IPS-20b (cell line): ENCODE measurements around the gene REEP5.

ENCODE experiments used
- H3K27ac ChIP-seq: one replicate; pipeline ENCODE4 v1.5.1; 2013; ENCODE audit warnings: low read length
- H3K27me3 ChIP-seq: 2 replicates; pipeline ENCODE4 v1.6.1; 2013; ENCODE audit warnings: mild to moderate bottlenecking, low read length, inconsistent platforms; ENCODE audit not compliant: insufficient read depth
- H3K36me3 ChIP-seq: 2 replicates; pipeline ENCODE4 v1.6.1; 2013; ENCODE audit warnings: low read depth, mild to moderate bottlenecking, inconsistent platforms, low read length, moderate library complexity; ENCODE audit not compliant: insufficient read depth
- H3K4me1 ChIP-seq: 2 replicates; pipeline ENCODE4 v1.6.1; 2013; ENCODE audit warnings: mild to moderate bottlenecking, control low read depth, inconsistent platforms, low read length, moderate library complexity; ENCODE audit not compliant: insufficient read depth
- H3K4me3 ChIP-seq: 2 replicates; pipeline ENCODE4 v1.5.1; 2013; ENCODE audit warnings: mild to moderate bottlenecking, low read length, inconsistent platforms
- H3K9ac ChIP-seq: 2 replicates; pipeline ENCODE4 v1.6.1; 2013; ENCODE audit warnings: low read depth, mild to moderate bottlenecking, inconsistent platforms, low read length, moderate library complexity
- H3K9me3 ChIP-seq: 2 replicates; pipeline ENCODE4 v1.6.1; 2013; ENCODE audit warnings: mild to moderate bottlenecking, low read depth, low read length, inconsistent platforms; ENCODE audit not compliant: insufficient read depth

REEP5 gene

DNA sequence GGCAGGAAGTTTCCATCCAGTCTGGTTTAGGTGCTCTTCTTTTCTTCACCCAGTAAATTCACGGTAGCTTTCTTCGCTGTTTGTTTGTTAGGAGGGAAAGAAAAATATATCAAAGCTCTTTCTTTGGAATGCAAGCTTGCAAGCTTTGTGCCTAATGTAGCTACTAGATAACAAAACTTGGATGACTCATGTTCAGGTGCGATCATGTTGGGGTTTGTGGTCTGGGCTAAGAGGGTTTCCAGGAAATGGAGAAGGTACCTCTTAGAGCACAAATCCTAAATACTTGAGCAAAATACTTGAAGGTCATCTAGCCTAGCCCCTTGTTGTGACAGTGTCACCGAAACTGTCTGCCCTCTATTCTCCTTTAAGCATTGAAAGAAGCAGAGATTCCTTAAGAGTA, 43.3 kb downstream of the REEP5 start:
- Histone ChIP-seq H3K27me3 (no peaks in the 10 kb centered on the region), H3K9me3 (no peaks in the 10 kb centered on the region), H3K4me1 (peaks cover 15% of the 10 kb centered on the region), H3K4me3 (no peak overlapping the region), H3K27ac (no peak overlapping the region), H3K36me3 (peaks cover 80% of the 10 kb centered on the region), H3K9ac (no peak overlapping the region)

DNA sequence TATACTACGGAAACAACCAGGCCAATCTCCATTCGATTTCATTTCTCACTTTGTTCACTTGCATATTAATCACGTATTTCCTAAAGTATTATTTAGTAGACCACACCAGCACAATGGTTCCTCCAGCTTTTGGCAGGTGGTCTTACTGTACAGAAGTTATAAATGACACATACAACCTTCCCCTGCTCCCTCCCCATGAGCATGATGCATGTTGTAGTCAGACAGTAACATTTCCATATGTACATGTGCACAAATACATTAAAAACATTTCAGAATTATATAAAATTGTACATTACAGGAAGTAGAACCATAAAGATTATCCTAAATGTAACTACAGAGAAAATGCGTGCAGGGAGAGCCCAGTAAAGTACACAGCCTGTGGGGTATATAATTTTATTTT, 43.9 kb downstream of the REEP5 start:
- Histone ChIP-seq H3K36me3 (peaks cover 74% of the 10 kb centered on the region), H3K27me3 (no peaks in the 10 kb centered on the region), H3K27ac (no peak overlapping the region), H3K9ac (no peak overlapping the region), H3K4me1 (peaks cover 15% of the 10 kb centered on the region), H3K9me3 (no peaks in the 10 kb centered on the region), H3K4me3 (no peak overlapping the region)

DNA sequence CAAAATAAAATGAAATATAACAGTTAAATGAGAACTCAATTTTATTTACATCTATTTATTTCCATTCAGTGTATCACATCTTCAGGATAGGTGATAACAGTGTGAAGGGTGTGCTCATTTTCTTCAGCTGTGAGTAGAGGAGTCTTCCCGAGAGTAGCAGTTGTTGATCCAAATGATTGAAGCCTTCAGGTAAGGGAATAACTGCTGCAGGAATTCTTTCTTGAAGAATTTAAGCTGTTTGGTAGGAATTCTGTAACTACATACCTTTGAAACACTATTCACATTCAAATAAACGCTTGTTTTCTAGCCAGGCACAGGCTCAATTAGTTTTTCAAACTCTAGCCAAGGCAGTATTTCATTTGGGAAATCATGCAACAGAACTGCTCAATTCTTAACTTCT, 45.7 kb downstream of the REEP5 start:
- Histone ChIP-seq H3K9ac (no peak overlapping the region; the same call in 1 of the 2 replicates), H3K27me3 (no peaks in the 10 kb centered on the region), H3K36me3 (peaks cover 62% of the 10 kb centered on the region), H3K4me3 (peak overlapping the region; percentile 1; the same call in 1 of the 2 replicates), H3K27ac (no peak overlapping the region), H3K9me3 (no peaks in the 10 kb centered on the region), H3K4me1 (peaks cover 15% of the 10 kb centered on the region)

DNA sequence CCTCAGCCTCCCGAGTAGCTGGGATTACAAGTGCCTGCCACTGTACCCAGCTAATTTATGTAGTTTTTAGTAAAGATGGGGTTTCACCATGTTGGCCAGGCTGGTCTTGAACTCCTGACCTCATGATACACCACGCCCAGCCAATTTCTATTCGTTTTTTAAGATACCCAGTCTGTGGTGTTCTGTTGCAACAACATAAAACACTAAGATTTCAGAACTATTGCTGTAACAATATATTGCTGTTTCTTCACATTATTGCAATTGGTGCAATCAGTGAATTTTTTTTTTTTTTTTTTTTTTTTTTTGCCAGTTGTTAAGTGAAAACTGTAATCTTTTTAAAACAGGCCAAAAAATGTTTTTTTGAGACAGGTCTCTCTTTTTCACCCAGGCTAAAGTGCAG, 51.1 kb downstream of the REEP5 start:
- H3K27ac ChIP-seq, result no peak overlapping the region
- peaks cover 70% of the 10 kb centered on the region for H3K36me3 ChIP-seq
- no peaks in the 10 kb centered on the region for H3K9me3 ChIP-seq
- H3K4me1 ChIP-seq, result peaks cover 2% of the 10 kb centered on the region; the same call in 1 of the 2 replicates
- no peak overlapping the region for H3K4me3 ChIP-seq
- H3K27me3 ChIP-seq, result no peaks in the 10 kb centered on the region
- H3K9ac ChIP-seq, result no peak overlapping the region

DNA sequence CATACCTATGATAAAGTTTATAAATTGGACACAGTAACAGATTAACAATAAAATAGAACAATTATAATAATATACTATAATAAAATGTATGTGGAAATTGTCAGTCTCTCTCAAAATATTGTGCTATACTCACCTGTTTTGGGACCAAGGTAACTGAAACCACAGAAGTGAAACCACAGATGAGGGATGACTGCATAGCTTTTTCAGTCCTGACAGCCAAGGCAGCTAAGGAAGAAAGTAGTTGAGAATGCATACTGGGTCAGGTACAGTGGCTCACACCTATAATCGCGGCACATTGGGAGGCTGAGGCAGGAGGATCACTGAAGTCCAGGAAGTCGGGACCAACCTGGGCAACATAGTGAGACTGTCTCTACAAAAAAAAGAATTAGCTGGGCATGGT, 52.1 kb downstream of the REEP5 start:
- Histone ChIP-seq H3K27me3 (no peaks in the 10 kb centered on the region), H3K4me3 (no peak overlapping the region), H3K4me1 (no peaks in the 10 kb centered on the region), H3K27ac (no peak overlapping the region), H3K36me3 (peaks cover 71% of the 10 kb centered on the region), H3K9me3 (no peaks in the 10 kb centered on the region), H3K9ac (no peak overlapping the region)

DNA sequence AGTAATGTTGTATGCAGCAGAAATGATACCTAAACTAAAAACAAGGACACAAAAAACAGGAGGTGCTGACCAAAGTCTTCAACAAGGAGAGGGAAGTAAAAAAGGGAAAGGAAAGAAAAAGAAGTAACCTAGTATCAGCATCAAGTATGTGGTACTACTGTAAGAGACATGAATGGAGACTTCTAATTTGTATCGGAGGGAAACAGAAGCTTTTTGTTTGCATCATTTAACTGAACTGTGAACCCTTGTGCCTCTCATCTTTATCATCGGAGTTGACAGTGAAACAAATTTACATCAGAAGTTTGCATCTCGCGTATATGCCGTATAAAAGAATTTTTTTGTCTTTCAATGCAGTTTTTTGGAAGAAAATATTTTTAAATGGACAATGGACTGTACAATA, 54.6 kb downstream of the REEP5 start:
- Histone ChIP-seq H3K27me3 (no peaks in the 10 kb centered on the region), H3K9me3 (no peaks in the 10 kb centered on the region), H3K36me3 (peaks cover 88% of the 10 kb centered on the region), H3K9ac (no peak overlapping the region), H3K4me3 (no peak overlapping the region), H3K27ac (no peak overlapping the region), H3K4me1 (no peaks in the 10 kb centered on the region)

DNA sequence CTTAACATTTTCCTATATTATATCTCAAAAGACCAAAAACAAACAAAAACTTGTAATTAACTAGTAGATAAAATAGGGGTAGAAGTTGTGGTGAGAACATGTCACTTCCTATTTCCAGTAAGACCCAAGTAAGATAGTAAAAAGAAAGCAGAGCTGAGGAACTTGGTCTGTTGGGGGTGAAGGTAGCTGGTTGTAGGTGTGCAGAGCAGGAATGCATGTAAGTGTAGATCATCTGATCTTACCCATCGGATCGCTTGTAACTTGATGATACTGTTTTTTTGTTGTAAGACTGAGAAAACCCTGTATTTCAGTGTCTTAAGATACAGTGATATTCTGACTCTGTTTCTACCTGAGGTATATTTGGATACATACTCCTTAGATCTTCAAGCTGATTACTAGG, 55.3 kb downstream of the REEP5 start:
- Histone ChIP-seq H3K9ac (no peak overlapping the region), H3K9me3 (no peaks in the 10 kb centered on the region), H3K36me3 (peaks cover 89% of the 10 kb centered on the region), H3K27me3 (no peaks in the 10 kb centered on the region), H3K4me3 (no peak overlapping the region), H3K4me1 (no peaks in the 10 kb centered on the region), H3K27ac (no peak overlapping the region)

DNA sequence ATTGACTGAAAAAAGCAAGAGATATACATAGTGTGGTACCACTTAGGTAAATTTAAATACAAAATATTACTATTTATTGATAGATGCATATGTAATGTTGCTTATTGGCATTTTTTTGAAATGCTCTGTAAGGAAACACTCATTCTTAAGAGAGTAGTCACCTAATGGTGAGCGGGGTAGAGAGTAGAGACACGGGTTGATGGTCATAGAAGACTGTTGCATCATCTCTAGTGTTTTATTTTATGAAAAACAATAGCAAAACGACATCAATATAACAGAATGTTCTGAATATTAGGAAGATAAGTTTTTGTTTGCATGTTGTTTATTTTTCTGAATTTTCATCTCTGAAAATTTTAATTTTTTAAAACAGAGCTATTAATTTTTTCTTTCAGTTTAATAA, 56.9 kb downstream of the REEP5 start:
- Histone ChIP-seq H3K4me3 (no peak overlapping the region), H3K36me3 (peaks cover 78% of the 10 kb centered on the region), H3K9ac (no peak overlapping the region), H3K4me1 (no peaks in the 10 kb centered on the region), H3K27ac (no peak overlapping the region), H3K9me3 (no peaks in the 10 kb centered on the region), H3K27me3 (no peaks in the 10 kb centered on the region)

DNA sequence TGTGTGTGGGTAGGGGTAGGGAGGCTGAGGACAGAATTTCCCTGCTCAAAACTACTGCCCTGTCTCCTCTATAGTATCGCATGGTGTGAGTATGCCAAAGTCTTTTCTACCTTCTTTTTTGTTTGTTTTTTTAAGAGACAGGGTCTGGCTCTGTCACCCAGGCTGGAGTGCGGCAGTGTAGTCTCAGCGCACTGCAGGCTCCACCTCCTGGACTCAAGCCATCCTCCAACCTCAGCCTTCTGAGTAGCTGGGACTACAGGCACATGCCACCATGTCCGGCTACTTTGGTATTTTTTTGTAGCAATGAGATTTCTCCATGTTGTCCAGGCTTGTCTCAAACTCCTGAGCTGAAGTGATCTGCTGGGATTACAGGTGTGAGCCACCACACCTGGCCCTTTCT, 58.5 kb downstream of the REEP5 start:
- Histone ChIP-seq H3K36me3 (peaks cover 63% of the 10 kb centered on the region), H3K4me1 (no peaks in the 10 kb centered on the region), H3K9ac (no peak overlapping the region), H3K9me3 (no peaks in the 10 kb centered on the region), H3K27ac (no peak overlapping the region), H3K27me3 (peaks cover 11% of the 10 kb centered on the region; the same call in 1 of the 2 replicates), H3K4me3 (no peak overlapping the region)

DNA sequence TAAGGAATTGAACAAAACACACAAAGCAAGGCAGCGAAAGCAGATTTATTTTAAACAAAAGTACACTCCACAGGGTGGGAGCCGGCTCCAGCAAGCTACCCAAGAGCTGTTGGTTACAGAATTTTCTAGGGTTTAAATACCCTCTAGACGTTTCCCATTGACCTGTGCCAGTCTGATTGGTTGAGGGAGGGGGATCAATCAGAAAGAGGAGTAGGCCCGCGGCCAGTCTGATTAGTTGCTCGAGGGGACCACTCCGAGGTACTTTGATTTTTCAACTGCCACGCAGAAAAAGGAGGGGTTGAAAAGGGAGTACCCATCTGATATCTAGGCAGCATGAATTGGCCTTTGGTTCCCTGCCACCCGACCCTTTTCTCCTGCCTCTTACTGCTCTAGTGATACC, 59.9 kb downstream of the REEP5 start:
- Histone ChIP-seq H3K9me3 (no peaks in the 10 kb centered on the region), H3K4me3 (peak overlapping the region; percentile 89), H3K9ac (peak overlapping the region; percentile 87; the same call in 1 of the 2 replicates), H3K27me3 (peaks cover 13% of the 10 kb centered on the region; the same call in 1 of the 2 replicates), H3K4me1 (no peaks in the 10 kb centered on the region), H3K27ac (no peak overlapping the region), H3K36me3 (peaks cover 48% of the 10 kb centered on the region)

DNA sequence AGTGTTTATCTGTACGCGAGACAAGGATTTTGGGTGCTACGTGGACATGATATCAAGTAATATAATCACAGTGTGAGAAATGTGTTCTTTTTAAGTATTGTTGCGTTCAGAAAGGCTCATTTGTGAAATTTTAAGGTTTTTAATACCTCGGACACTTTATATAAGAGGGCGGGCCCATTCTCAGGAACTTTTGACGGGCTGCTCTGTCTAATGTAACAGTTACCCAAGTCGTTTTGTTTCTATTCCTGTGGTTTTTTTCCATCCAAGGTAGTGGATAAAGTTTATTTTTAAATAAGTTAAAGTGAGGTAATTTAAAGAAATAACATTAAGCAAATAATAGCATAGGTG, 60.4 kb downstream of the REEP5 start:
- H3K27me3 ChIP-seq, result peaks cover 13% of the 10 kb centered on the region; the same call in 1 of the 2 replicates
- H3K9ac ChIP-seq, result peak overlapping the region; percentile 87
- H3K4me1 ChIP-seq, result no peaks in the 10 kb centered on the region
- peak overlapping the region; percentile 89 for H3K4me3 ChIP-seq
- H3K27ac ChIP-seq, result no peak overlapping the region
- no peaks in the 10 kb centered on the region for H3K9me3 ChIP-seq
- peaks cover 43% of the 10 kb centered on the region for H3K36me3 ChIP-seq

DNA sequence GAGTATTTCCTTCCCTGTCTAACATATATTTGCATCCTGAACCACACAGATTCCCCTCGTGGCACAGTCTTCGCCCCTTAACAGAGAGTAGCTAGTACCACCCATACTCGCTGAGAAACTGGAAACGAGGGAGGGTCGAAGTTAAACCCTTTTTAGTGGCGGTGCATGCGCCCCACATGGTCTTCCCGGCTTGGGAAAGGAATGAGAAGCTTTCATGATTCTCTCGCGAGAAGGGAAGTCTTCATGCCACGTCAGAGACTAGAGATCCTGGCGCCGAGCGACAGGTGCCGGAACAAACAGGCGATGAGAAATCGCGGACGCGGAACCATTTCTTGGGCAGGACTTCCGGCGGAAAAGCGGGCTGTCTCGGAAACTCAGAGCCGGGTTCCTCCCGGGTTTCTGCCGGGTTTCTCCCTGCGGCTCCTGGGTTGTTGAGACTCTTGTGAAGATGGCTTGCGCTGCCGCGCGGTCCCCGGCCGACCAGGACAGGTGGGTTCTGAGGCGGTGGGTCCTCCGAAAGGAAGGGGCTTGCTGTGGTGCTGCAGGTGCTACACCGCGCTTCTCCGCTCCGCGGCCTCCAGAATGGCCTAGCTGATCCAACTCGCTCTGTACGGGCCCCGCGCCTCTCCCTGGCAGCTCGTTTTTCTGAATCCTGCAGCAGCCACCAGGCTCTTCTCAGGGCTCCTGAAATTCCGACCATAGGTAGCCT, 60.9 kb downstream of the REEP5 start, which contains the start of gene SRP19:
TSS of gene SRP19 (plus strand) at position 359 of the 709 bp plus-strand sequence. CDS start at position 449, 90 bp downstream.
- no peaks in the 10 kb centered on the region for H3K4me1 ChIP-seq
- peaks cover 13% of the 10 kb centered on the region; the same call in 1 of the 2 replicates for H3K27me3 ChIP-seq
- peak within 1 kb of the TSS; percentile 44 for H3K27ac ChIP-seq
- H3K4me3 ChIP-seq, result peak within 1 kb of the TSS; percentile 89
- peaks cover 38% of the 10 kb centered on the region for H3K36me3 ChIP-seq
- H3K9ac ChIP-seq, result peak within 1 kb of the TSS; percentile 87
- H3K9me3 ChIP-seq, result no peaks in the 10 kb centered on the region
